ENCODE data around the gene PMCH.
"Not testable (repeated sequence)": the region's sequence is repeated elsewhere in the genome, so short reads cannot be mapped to it uniquely, and the experiment has no call there.

The PMCH gene, protein sequence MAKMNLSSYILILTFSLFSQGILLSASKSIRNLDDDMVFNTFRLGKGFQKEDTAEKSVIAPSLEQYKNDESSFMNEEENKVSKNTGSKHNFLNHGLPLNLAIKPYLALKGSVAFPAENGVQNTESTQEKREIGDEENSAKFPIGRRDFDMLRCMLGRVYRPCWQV

DNA sequence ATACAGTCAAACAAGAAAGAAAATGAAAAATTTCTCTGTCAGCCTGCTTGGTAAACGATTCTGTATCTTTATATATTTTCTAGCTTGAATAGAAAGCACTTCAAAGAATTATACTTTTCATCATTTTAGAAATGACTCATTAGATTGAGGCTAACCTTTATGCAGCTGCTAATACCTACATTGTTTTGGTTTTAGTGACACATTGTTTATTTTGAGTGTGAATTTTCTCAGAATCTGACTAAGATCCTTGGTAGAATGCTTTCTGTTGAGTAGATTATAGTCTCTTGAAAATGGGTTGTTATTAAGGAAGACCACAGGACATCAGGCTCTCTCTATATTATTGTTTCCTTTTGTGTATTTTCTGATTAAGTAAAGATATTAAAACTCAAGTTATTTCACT, at the start of gene PMCH:
PMCH (minus strand) TSS at position 45 of the 400 bp plus-strand sequence. CDS start 63 bp downstream, outside the sequence.
- in situ Hi-C loops (cut with HindIII; ENCODE audit: low sequenced_read_pairs), result no loop called here
- DNase-seq (ENCODE audit: low read depth), result peak; percentile 16
- TF ChIP-seq CTCF (IDR thresholded peaks at IDR 0.05; ENCODE audit: low read depth, low read length, missing control alignments), result no peak
- H3K4me3 ChIP-seq (ENCODE audit: low read depth, low read length), result no peak within 1 kb of the TSS

- in situ Hi-C loops (cut with HindIII; ENCODE audit: low sequenced_read_pairs); DNase-seq (ENCODE audit: low read depth); H3K4me3 ChIP-seq (ENCODE audit: low read depth, low read length): not testable (repeated sequence)
Measured at GRCh38 chr12:102240859-102241258, 43.2 kb upstream of the PMCH start.

GRCh38 chr12:102234599-102234998, 37.0 kb upstream of the PMCH start:
- DNase-seq (ENCODE audit: low read depth), result no peak
- TF ChIP-seq CTCF (IDR thresholded peaks at IDR 0.05; ENCODE audit: low read depth, low read length, missing control alignments), result no peak
- in situ Hi-C loops (cut with HindIII; ENCODE audit: low sequenced_read_pairs), result no loop called here
- H3K4me3 ChIP-seq (ENCODE audit: low read depth, low read length), result no peak overlapping the region

GRCh38 chr12:102232446-102232845, 34.8 kb upstream of the PMCH start:
- peak; percentile 1 for DNase-seq (ENCODE audit: low read depth)
- H3K4me3 ChIP-seq (ENCODE audit: low read depth, low read length), result no peak overlapping the region
- in situ Hi-C loops (cut with HindIII; ENCODE audit: low sequenced_read_pairs), result no loop called here
- TF ChIP-seq CTCF (IDR thresholded peaks at IDR 0.05; ENCODE audit: low read depth, low read length, missing control alignments), result no peak

- TF ChIP-seq CTCF (IDR thresholded peaks at IDR 0.05; ENCODE audit: low read depth, low read length, missing control alignments), result no peak
- in situ Hi-C loops (cut with HindIII; ENCODE audit: low sequenced_read_pairs), result no loop called here
- no peak for DNase-seq (ENCODE audit: low read depth)
- no peak overlapping the region for H3K4me3 ChIP-seq (ENCODE audit: low read depth, low read length)
Measured at GRCh38 chr12:102232036-102232435, 34.4 kb upstream of the PMCH start.

GRCh38 chr12:102227954-102228353, 30.3 kb upstream of the PMCH start:
- no peak for DNase-seq (ENCODE audit: low read depth)
- in situ Hi-C loops (cut with HindIII; ENCODE audit: low sequenced_read_pairs), result loop anchor here (5.0 kb wide), 1 partner anchor 54 kb away; no protein-coding TSS in a partner anchor
- no peak for TF ChIP-seq CTCF (IDR thresholded peaks at IDR 0.05; ENCODE audit: low read depth, low read length, missing control alignments)
- no peak overlapping the region for H3K4me3 ChIP-seq (ENCODE audit: low read depth, low read length)

DNA sequence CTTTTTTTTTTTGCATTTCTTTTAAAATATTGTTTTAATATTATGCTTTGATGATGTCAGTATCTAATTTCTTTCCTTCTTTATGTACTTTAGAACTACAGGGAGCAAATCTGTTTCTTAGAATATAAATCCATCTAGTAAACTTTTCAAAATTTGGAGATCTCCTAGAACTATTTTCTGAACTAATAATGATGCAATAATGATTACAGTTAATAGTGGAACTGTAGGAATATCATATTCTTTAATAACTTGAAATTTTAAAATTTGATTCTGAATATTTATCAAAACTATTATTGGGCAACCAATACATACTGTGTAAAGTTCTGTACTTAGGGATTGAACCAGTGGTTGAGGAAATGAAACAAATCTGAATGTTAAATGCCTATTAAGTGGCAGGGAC, 23.1 kb upstream of the PMCH start:
- no peak overlapping the region for H3K4me3 ChIP-seq (ENCODE audit: low read depth, low read length)
- no peak for DNase-seq (ENCODE audit: low read depth)
- no peak for TF ChIP-seq CTCF (IDR thresholded peaks at IDR 0.05; ENCODE audit: low read depth, low read length, missing control alignments)
- in situ Hi-C loops (cut with HindIII; ENCODE audit: low sequenced_read_pairs), result no loop called here
